RWPE2 (cell line): Measurements from ENCODE around the gene ZNF8.
"Not testable (repeated sequence)": the region's sequence is repeated elsewhere in the genome, so short reads cannot be mapped to it uniquely, and the experiment has no call there.

Experiments used
- ATAC-seq: fragments of 200-7000 bp; cut with Tn5 transposase; 3 replicates; pipeline ENCODE4 v1.9.1; 2021; ENCODE audit warnings: low read depth
- DNase-seq: peaks from one replicate; pipeline ENCODE4 v3.0.0-alpha.2; 2020; ENCODE audit warnings: low spot score
- H3K27ac ChIP-seq: fragments of 450-650 bp; 2 replicates; pipeline ENCODE4 v1.5.1; 2017; ENCODE audit warnings: mild to moderate bottlenecking; ENCODE audit not compliant: poor library complexity, severe bottlenecking
- H3K27me3 ChIP-seq: fragments of 250-450 bp; sonication (Bioruptor Pico); 2 replicates; pipeline ENCODE4 v1.5.1; 2021; ENCODE audit warnings: mild to moderate bottlenecking, moderate library complexity; ENCODE audit not compliant: insufficient read depth, poor library complexity, severe bottlenecking
- H3K36me3 ChIP-seq: fragments of 250-450 bp; sonication (Bioruptor Pico); 2 replicates; pipeline ENCODE4 v1.5.1; 2020; ENCODE audit warnings: low read depth, mild to moderate bottlenecking, moderate library complexity
- H3K4me1 ChIP-seq: fragments of 250-450 bp; sonication (Bioruptor Pico); 2 replicates; pipeline ENCODE4 v1.5.1; 2021; ENCODE audit warnings: mild to moderate bottlenecking, moderate library complexity; ENCODE audit not compliant: insufficient read depth, poor library complexity, severe bottlenecking
- H3K4me3 ChIP-seq: fragments of 250-450 bp; sonication (Bioruptor Pico); 2 replicates; pipeline ENCODE4 v1.5.1; 2021; ENCODE audit warnings: mild to moderate bottlenecking, moderate library complexity; ENCODE audit not compliant: severe bottlenecking
- H3K9me3 ChIP-seq: fragments of 250-450 bp; sonication (Bioruptor Pico); 2 replicates; pipeline ENCODE4 v1.5.1; 2021; ENCODE audit warnings: mild to moderate bottlenecking, moderate library complexity; ENCODE audit not compliant: severe bottlenecking
- CTCF ChIP-seq: fragments of 450-650 bp; IDR thresholded peaks from one replicate; pipeline ENCODE4 v1.5.1; 2017; ENCODE audit warnings: mild to moderate bottlenecking, moderate library complexity; ENCODE audit not compliant: poor library complexity, severe bottlenecking

ZNF8 gene

GRCh38 chr19:58304748-58305064 lies 26.0 kb downstream of the ZNF8 start:
- no peaks in the 10 kb centered on the region for H3K9me3 ChIP-seq
- peaks cover 48% of the 10 kb centered on the region for H3K36me3 ChIP-seq
- H3K27ac ChIP-seq = peak overlapping the region; percentile 33
- no peaks in the 10 kb centered on the region for H3K27me3 ChIP-seq
- ATAC-seq = no peak; the same call in 2 of the 3 replicates
- DNase-seq = no peak
- H3K4me3 ChIP-seq = peak overlapping the region; percentile 78
- peaks cover 6% of the 10 kb centered on the region for H3K4me1 ChIP-seq
- TF ChIP-seq CTCF = no peak

GRCh38 chr19:58305065-58305931 lies 26.5 kb downstream of the ZNF8 start, which contains the start of gene ERVK3-1:
ERVK3-1 (plus strand) TSS chr19:58305377; CDS start chr19:58312169, 6,792 bp downstream.
- no peaks in the 10 kb centered on the region for H3K9me3 ChIP-seq
- H3K4me3 ChIP-seq = peak within 1 kb of the TSS; percentile 78
- no peaks in the 10 kb centered on the region for H3K27me3 ChIP-seq
- peak within 1 kb of the TSS; percentile 33 for H3K27ac ChIP-seq
- no peak for TF ChIP-seq CTCF
- ATAC-seq (peak; percentile 100), DNase-seq (peak; percentile 94)
- peaks cover 53% of the 10 kb centered on the region for H3K36me3 ChIP-seq
- H3K4me1 ChIP-seq = peaks cover 6% of the 10 kb centered on the region

GRCh38 chr19:58305932-58306323 lies 27.2 kb downstream of the ZNF8 start:
- H3K4me1 ChIP-seq = peaks cover 6% of the 10 kb centered on the region
- peak overlapping the region; percentile 78 for H3K4me3 ChIP-seq
- ATAC-seq (no peak), DNase-seq (no peak)
- no peaks in the 10 kb centered on the region for H3K27me3 ChIP-seq
- peak overlapping the region; percentile 33 for H3K27ac ChIP-seq
- TF ChIP-seq CTCF = no peak
- H3K9me3 ChIP-seq = no peaks in the 10 kb centered on the region
- peaks cover 56% of the 10 kb centered on the region for H3K36me3 ChIP-seq

- no peak for DNase-seq
- Histone ChIP-seq H3K9me3 (no peaks in the 10 kb centered on the region), H3K27ac (no peak overlapping the region), H3K27me3 (no peaks in the 10 kb centered on the region), H3K4me3 (no peak overlapping the region), H3K36me3 (peaks cover 64% of the 10 kb centered on the region), H3K4me1 (peaks cover 6% of the 10 kb centered on the region)
- ATAC-seq = no peak
- TF ChIP-seq CTCF = no peak
These were observed 29.0 kb downstream of the ZNF8 start for GRCh38 chr19:58307736-58308135.

- not testable (repeated sequence) for ATAC-seq, H3K4me1 ChIP-seq, DNase-seq, H3K27me3 ChIP-seq, H3K4me3 ChIP-seq, H3K27ac ChIP-seq, H3K9me3 ChIP-seq
- TF ChIP-seq CTCF = peak; percentile 53
- H3K36me3 ChIP-seq = peaks cover 89% of the 10 kb centered on the region
These were observed 31.9 kb downstream of the ZNF8 start for GRCh38 chr19:58310685-58311084.
